ENCODE results near the gene KAT14.

- TF ChIP-seq CTCF (IDR thresholded peaks at IDR 0.05) (no peak), POLR2A (IDR thresholded peaks at IDR 0.05) (no peak)
Measured at GRCh38 chr20:18090044-18090443, 47.6 kb upstream of the KAT14 start.
